WTC11 (cell line): ENCODE data around the gene AKT1. TPM values are rescaled to one million over a fixed set of nuclear protein-coding genes. Genes with fewer than 3 reads are reported as not detected.

ENCODE experiments used
- ATAC-seq: fragments of 200-7000 bp; cut with Tn5 transposase; 2 replicates; pipeline ENCODE4 v1.10.0; 2021; ENCODE audit warnings: mild to moderate bottlenecking, moderate library complexity
- CTCF ChIA-PET: fragments of 300-600 bp; sonication (Branson Sonifier 250); formaldehyde crosslinking; loops from one replicate; lab custom pipeline; 2021; ENCODE audit warnings: antibody characterized with exemption; lab: Charles Lee
- POLR2A ChIA-PET: fragments of 350-600 bp; sonication (Branson Sonifier 250); formaldehyde crosslinking; loops from one replicate; lab custom pipeline; 2021; ENCODE audit warnings: antibody characterized with exemption; lab: Charles Lee
- DNase-seq: peaks from one replicate; pipeline ENCODE4 v3.0.0; 2021; ENCODE audit warnings: low spot score
- H3K27ac Mint-ChIP-seq: 2 replicates; pipeline ENCODE4 v1.8.0; 2021; ENCODE audit warnings: mixed read lengths
- H3K27me3 Mint-ChIP-seq: 2 replicates; pipeline ENCODE4 v1.8.0; 2021; ENCODE audit warnings: low read depth, mild to moderate bottlenecking, moderate library complexity, mixed read lengths
- H3K36me3 Mint-ChIP-seq: 2 replicates; pipeline ENCODE4 v1.8.0; 2021; ENCODE audit warnings: mixed read lengths
- H3K4me1 Mint-ChIP-seq: 2 replicates; pipeline ENCODE4 v1.8.0; 2022; ENCODE audit warnings: mixed read lengths
- H3K4me3 Mint-ChIP-seq: 2 replicates; pipeline ENCODE4 v1.8.0; 2021; ENCODE audit warnings: mild to moderate bottlenecking, moderate library complexity, mixed read lengths
- H3K9me3 Mint-ChIP-seq: 2 replicates; pipeline ENCODE4 v1.8.0; 2021; ENCODE audit warnings: mixed read lengths
- ATF1 ChIP-seq: sonication (generic); formaldehyde crosslinking; IDR thresholded peaks from 2 replicates; pipeline ENCODE4 v1.8.1; 2023; ENCODE audit warnings: mild to moderate bottlenecking, moderate library complexity, missing genetic modification reagents
- CDX4 ChIP-seq: fragments of 250-450 bp; sonication (Bioruptor Pico); IDR thresholded peaks from 2 replicates; pipeline ENCODE4 v1.9.0; 2021; ENCODE audit warnings: moderate library complexity, mild to moderate bottlenecking, inconsistent platforms, borderline replicate concordance
- EMX1 ChIP-seq: fragments of 250-450 bp; sonication (Bioruptor Pico); IDR thresholded peaks from 2 replicates; pipeline ENCODE4 v1.8.0; 2021; ENCODE audit warnings: mild to moderate bottlenecking
- ERG ChIP-seq: fragments of 250-450 bp; sonication (Bioruptor Pico); IDR thresholded peaks from 2 replicates; pipeline ENCODE4 v1.8.0; 2021; ENCODE audit warnings: mild to moderate bottlenecking
- ESRRA ChIP-seq: sonication (generic); formaldehyde crosslinking; IDR thresholded peaks from 2 replicates; pipeline ENCODE4 v1.8.1; 2022; ENCODE audit warnings: mild to moderate bottlenecking, missing genetic modification reagents, borderline replicate concordance
- FOXP1 ChIP-seq: sonication (generic); formaldehyde crosslinking; IDR thresholded peaks from 2 replicates; pipeline ENCODE4 v1.8.0; 2022; ENCODE audit warnings: missing genetic modification reagents, mild to moderate bottlenecking, moderate library complexity, borderline replicate concordance
- GRHL2 ChIP-seq: fragments of 250-450 bp; sonication (Bioruptor Pico); IDR thresholded peaks from 2 replicates; pipeline ENCODE4 v1.8.0; 2022; ENCODE audit warnings: mild to moderate bottlenecking, moderate library complexity; ENCODE audit not compliant: insufficient replicate concordance, severe bottlenecking
- HMGXB4 ChIP-seq: sonication (generic); formaldehyde crosslinking; IDR thresholded peaks from 2 replicates; pipeline ENCODE4 v1.8.1; 2023; ENCODE audit warnings: mild to moderate bottlenecking, moderate library complexity, missing genetic modification reagents
- IRF2 ChIP-seq: sonication (generic); formaldehyde crosslinking; IDR thresholded peaks from 2 replicates; pipeline ENCODE4 v1.8.0; 2022; ENCODE audit warnings: low read depth, missing genetic modification reagents, borderline replicate concordance
- NFATC4 ChIP-seq: fragments of 250-450 bp; sonication (Bioruptor Pico); IDR thresholded peaks from 2 replicates; pipeline ENCODE4 v1.9.0; 2021; ENCODE audit warnings: mild to moderate bottlenecking
- RORB ChIP-seq: fragments of 250-450 bp; sonication (Bioruptor Pico); IDR thresholded peaks from 2 replicates; pipeline ENCODE4 v1.9.0; 2021; ENCODE audit warnings: mild to moderate bottlenecking
- SMAD3 ChIP-seq: sonication (generic); formaldehyde crosslinking; IDR thresholded peaks from 2 replicates; pipeline ENCODE4 v1.8.0; 2022; ENCODE audit warnings: missing genetic modification reagents, mild to moderate bottlenecking, borderline replicate concordance
- USF1 ChIP-seq: sonication (generic); formaldehyde crosslinking; IDR thresholded peaks from 2 replicates; pipeline ENCODE4 v1.8.0; 2022; ENCODE audit warnings: mild to moderate bottlenecking, missing genetic modification reagents
- ZBTB21 ChIP-seq: sonication (generic); formaldehyde crosslinking; IDR thresholded peaks from 2 replicates; pipeline ENCODE4 v1.8.1; 2023; ENCODE audit warnings: mild to moderate bottlenecking, missing genetic modification reagents, borderline replicate concordance
- ZNF121 ChIP-seq: sonication (generic); formaldehyde crosslinking; IDR thresholded peaks from 2 replicates; pipeline ENCODE4 v1.8.0; 2023; ENCODE audit warnings: missing genetic modification reagents
- ZNF219 ChIP-seq: sonication (generic); formaldehyde crosslinking; IDR thresholded peaks from 2 replicates; pipeline ENCODE4 v1.8.0; 2023; ENCODE audit warnings: missing genetic modification reagents, mild to moderate bottlenecking, borderline replicate concordance
- ZNF425 ChIP-seq: fragments of 250-450 bp; sonication (Bioruptor Pico); conservative IDR thresholded peaks from 2 replicates; pipeline ENCODE4 v1.9.0; 2021; ENCODE audit warnings: mild to moderate bottlenecking
- ZNF532 ChIP-seq: fragments of 250-450 bp; sonication (Bioruptor Pico); IDR thresholded peaks from 2 replicates; pipeline ENCODE4 v1.9.0; 2021; ENCODE audit warnings: mild to moderate bottlenecking, borderline replicate concordance
- total RNA-seq: library from RNA; stranded (reverse); gene quantifications from 3 replicates; pipeline ENCODE4 v1.2.3, GENCODE V29; 2021

Gene AKT1
- total RNA-seq, 1 experiment from 2014 or later, result 121 TPM

- TF ChIP-seq IRF2 (no peak), USF1 (CRISPR knock-in tag) (no peak)
Measured at GRCh38 chr14:104788873-104789663, 6.5 kb downstream of the AKT1 start (continued).

GRCh38 chr14:104788161-104788818, 7.3 kb downstream of the AKT1 start:
- Mint-ChIP-seq H3K9me3 (no peaks in the 10 kb centered on the region), H3K4me3 (no peak overlapping the region), H3K27me3 (no peaks in the 10 kb centered on the region), H3K27ac (no peak overlapping the region), H3K4me1 (peaks cover 4% of the 10 kb centered on the region), H3K36me3 (no peaks in the 10 kb centered on the region)
- CTCF ChIA-PET, result interaction anchor here (1.0 to 3.8 kb wide), 4 partner anchors 8 to 38 kb away, joined by 4 to 20 read pairs (median 6); no protein-coding TSS in a partner anchor
- POLR2A ChIA-PET, result no interaction called here
- ATAC-seq, result no peak
- DNase-seq, result no peak
- TF ChIP-seq FOXP1 (CRISPR knock-in tag) (no peak), ERG (CRISPR knock-in tag) (no peak), ESRRA (CRISPR knock-in tag) (no peak), ZNF219 (CRISPR knock-in tag) (no peak), ZNF532 (CRISPR knock-in tag) (no peak), ATF1 (CRISPR knock-in tag) (no peak), HMGXB4 (CRISPR knock-in tag) (no peak), EMX1 (CRISPR knock-in tag) (no peak), NFATC4 (CRISPR knock-in tag) (no peak), SMAD3 (CRISPR knock-in tag) (no peak)

- no peak for DNase-seq
- ChIA-PET CTCF (interaction anchor here (1.3 kb wide), 1 partner anchor 7 kb away, joined by 4 read pairs; no protein-coding TSS in a partner anchor), POLR2A (no interaction called here)
- no peak for TF ChIP-seq ZBTB21 (CRISPR knock-in tag)
- TF ChIP-seq GRHL2 (CRISPR knock-in tag), result no peak
- TF ChIP-seq ZNF425 (CRISPR knock-in tag), result no peak
- TF ChIP-seq ZNF121, result no peak
- no peak for TF ChIP-seq RORB (CRISPR knock-in tag)
- no peak for TF ChIP-seq CDX4 (CRISPR knock-in tag)
- no peak for TF ChIP-seq ERG (CRISPR knock-in tag)
Measured at GRCh38 chr14:104787736-104788135, 7.8 kb downstream of the AKT1 start.

More at GRCh38 chr14:104787736-104788135, 7.8 kb downstream of the AKT1 start:
- ATAC-seq, result no peak
- H3K4me1 Mint-ChIP-seq, result no peaks in the 10 kb centered on the region
- no peaks in the 10 kb centered on the region for H3K27me3 Mint-ChIP-seq
- no peaks in the 10 kb centered on the region for H3K9me3 Mint-ChIP-seq
- no peaks in the 10 kb centered on the region for H3K36me3 Mint-ChIP-seq
- H3K4me3 Mint-ChIP-seq, result no peak overlapping the region
- H3K27ac Mint-ChIP-seq, result no peak overlapping the region
